ENCODE data around the gene HTD2.

DNA sequence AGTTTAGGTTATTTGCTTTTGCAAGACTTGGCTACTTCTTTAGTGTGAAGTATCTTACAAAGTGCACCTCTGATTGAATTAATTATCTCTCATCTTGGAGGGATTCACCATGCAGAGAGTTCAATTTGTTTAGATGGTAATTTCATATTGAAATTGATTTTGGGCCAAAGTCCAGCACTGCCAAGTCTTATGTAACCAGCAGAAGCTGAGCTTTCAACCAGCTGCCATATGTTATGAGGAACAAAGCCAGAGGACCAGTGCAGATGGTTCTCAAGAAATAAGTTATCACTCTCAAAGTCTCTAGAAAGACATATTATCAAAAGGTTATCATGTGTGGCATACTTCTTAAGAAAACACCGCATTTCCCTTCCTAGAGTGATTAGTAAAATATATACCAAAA is 39.7 kb upstream of the HTD2 start:
- TF ChIP-seq, protein P1, sequence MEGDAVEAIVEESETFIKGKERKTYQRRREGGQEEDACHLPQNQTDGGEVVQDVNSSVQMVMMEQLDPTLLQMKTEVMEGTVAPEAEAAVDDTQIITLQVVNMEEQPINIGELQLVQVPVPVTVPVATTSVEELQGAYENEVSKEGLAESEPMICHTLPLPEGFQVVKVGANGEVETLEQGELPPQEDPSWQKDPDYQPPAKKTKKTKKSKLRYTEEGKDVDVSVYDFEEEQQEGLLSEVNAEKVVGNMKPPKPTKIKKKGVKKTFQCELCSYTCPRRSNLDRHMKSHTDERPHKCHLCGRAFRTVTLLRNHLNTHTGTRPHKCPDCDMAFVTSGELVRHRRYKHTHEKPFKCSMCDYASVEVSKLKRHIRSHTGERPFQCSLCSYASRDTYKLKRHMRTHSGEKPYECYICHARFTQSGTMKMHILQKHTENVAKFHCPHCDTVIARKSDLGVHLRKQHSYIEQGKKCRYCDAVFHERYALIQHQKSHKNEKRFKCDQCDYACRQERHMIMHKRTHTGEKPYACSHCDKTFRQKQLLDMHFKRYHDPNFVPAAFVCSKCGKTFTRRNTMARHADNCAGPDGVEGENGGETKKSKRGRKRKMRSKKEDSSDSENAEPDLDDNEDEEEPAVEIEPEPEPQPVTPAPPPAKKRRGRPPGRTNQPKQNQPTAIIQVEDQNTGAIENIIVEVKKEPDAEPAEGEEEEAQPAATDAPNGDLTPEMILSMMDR (IDR thresholded peaks at IDR 0.05 in 2 of 3, conservative IDR thresholded peaks at IDR 0.05 in 1 of 3; ENCODE audit: borderline replicate concordance in 1 of 3, insufficient read depth in 1 of 3, low read depth in 2 of 3, low read length in 2 of 3), result no peak
- TF ChIP-seq POLR2A (IDR thresholded peaks at IDR 0.05; ENCODE audit: borderline replicate concordance, extremely low read depth, insufficient read depth, insufficient read length) (no peak), POLR2AphosphoS5 (IDR thresholded peaks at IDR 0.05; ENCODE audit: low read depth, low read length) (no peak), JUND (IDR thresholded peaks at IDR 0.05) (no peak), RAD21 (IDR thresholded peaks at IDR 0.05; ENCODE audit: low read depth) (no peak), EZH2 (IDR thresholded peaks at IDR 0.05) (no peak), ZNF274 (IDR thresholded peaks at IDR 0.05; ENCODE audit: low read depth, low read length) (no peak), EGR1 (IDR thresholded peaks at IDR 0.05; ENCODE audit: low read depth) (no peak), TCF7L2 (IDR thresholded peaks at IDR 0.05; ENCODE audit: borderline replicate concordance, extremely low read depth, insufficient read depth, insufficient read length) (no peak)
- TF ChIP-seq, protein P2, sequence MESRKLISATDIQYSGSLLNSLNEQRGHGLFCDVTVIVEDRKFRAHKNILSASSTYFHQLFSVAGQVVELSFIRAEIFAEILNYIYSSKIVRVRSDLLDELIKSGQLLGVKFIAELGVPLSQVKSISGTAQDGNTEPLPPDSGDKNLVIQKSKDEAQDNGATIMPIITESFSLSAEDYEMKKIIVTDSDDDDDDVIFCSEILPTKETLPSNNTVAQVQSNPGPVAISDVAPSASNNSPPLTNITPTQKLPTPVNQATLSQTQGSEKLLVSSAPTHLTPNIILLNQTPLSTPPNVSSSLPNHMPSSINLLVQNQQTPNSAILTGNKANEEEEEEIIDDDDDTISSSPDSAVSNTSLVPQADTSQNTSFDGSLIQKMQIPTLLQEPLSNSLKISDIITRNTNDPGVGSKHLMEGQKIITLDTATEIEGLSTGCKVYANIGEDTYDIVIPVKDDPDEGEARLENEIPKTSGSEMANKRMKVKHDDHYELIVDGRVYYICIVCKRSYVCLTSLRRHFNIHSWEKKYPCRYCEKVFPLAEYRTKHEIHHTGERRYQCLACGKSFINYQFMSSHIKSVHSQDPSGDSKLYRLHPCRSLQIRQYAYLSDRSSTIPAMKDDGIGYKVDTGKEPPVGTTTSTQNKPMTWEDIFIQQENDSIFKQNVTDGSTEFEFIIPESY (IDR thresholded peaks at IDR 0.05; ENCODE audit: extremely low read depth, insufficient replicate concordance, low read length), result no peak
- TF ChIP-seq, protein P3, sequence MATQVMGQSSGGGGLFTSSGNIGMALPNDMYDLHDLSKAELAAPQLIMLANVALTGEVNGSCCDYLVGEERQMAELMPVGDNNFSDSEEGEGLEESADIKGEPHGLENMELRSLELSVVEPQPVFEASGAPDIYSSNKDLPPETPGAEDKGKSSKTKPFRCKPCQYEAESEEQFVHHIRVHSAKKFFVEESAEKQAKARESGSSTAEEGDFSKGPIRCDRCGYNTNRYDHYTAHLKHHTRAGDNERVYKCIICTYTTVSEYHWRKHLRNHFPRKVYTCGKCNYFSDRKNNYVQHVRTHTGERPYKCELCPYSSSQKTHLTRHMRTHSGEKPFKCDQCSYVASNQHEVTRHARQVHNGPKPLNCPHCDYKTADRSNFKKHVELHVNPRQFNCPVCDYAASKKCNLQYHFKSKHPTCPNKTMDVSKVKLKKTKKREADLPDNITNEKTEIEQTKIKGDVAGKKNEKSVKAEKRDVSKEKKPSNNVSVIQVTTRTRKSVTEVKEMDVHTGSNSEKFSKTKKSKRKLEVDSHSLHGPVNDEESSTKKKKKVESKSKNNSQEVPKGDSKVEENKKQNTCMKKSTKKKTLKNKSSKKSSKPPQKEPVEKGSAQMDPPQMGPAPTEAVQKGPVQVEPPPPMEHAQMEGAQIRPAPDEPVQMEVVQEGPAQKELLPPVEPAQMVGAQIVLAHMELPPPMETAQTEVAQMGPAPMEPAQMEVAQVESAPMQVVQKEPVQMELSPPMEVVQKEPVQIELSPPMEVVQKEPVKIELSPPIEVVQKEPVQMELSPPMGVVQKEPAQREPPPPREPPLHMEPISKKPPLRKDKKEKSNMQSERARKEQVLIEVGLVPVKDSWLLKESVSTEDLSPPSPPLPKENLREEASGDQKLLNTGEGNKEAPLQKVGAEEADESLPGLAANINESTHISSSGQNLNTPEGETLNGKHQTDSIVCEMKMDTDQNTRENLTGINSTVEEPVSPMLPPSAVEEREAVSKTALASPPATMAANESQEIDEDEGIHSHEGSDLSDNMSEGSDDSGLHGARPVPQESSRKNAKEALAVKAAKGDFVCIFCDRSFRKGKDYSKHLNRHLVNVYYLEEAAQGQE (IDR thresholded peaks at IDR 0.05; ENCODE audit: low read depth), result no peak
